Colonic mucosa (tissue), 4 donors: Measurements from ENCODE around the gene PGAP6. TPM values are rescaled to one million over a fixed set of nuclear protein-coding genes. Genes with fewer than 3 reads are reported as not detected.

Experiments used
- DNase-seq: peaks from one replicate; pipeline ENCODE4 v3.0.0-alpha.2; 2020
- H3K27ac ChIP-seq: fragments of 200-600 bp; one replicate; pipeline ENCODE4 v1.8.0; 2021
- H3K27me3 ChIP-seq: fragments of 200-600 bp; one replicate; pipeline ENCODE4 v1.8.0; 2021
- H3K36me3 ChIP-seq: fragments of 200-600 bp; one replicate; pipeline ENCODE4 v1.8.0; 2021
- H3K4me1 ChIP-seq: fragments of 200-600 bp; one replicate; pipeline ENCODE4 v1.8.0; 2021; ENCODE audit warnings: mild to moderate bottlenecking
- H3K4me3 ChIP-seq: fragments of 200-600 bp; one replicate; pipeline ENCODE4 v1.8.0; 2021
- H3K9ac ChIP-seq, 2 donors: one replicate each; pipeline ENCODE4 v1.7.0; 2013; ENCODE audit warnings: control low read depth in 2 of 2, low read depth in 2 of 2, low read length in 2 of 2
- H3K9me3 ChIP-seq: fragments of 200-600 bp; one replicate; pipeline ENCODE4 v1.8.0; 2021
- intact Hi-C: fragments of 100-400 bp; cut with DNase I; formaldehyde crosslinking; loops from one replicate; pipeline ENCODE4 v1.14.1; 2022
- total RNA-seq, 2 donors: library from RNA; stranded (reverse); fragmentation: NEBNext Ultra II Directional in 1 of 2; extraction: Animal tissue kit (Norgen Biotek cat#: 25700) in 1 of 2; gene quantifications; one replicate each; pipeline ENCODE4 v1.2.1, GENCODE V29; 2021
- TF ChIP-seq, protein P1 (sequence below): fragments of 200-600 bp; IDR thresholded peaks from one replicate; pipeline ENCODE4 v1.8.0; 2022; ENCODE audit warnings: antibody characterized with exemption, mild to moderate bottlenecking
- donor health status: healthy.
- donor health status: DM: no; HTN: no; CAD: no.
- donor health status: DM: no; HTN: no; CAD: no.

The PGAP6 gene
- total RNA-seq, 2 donors from 2014 or later, result 99.6 to 102 TPM

DNA sequence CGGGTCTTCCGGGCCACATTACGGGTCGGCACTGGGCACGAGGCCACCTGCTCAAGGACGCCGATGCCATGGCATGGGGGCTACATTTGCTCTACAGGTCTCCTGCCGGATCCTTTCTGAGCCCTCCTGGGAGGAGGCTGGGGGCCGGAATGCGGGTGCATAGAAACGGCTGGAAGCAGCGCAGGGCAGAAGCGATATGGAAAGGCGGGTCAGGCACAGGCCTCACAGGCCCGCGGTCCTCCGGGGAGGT is 57.7 kb downstream of the PGAP6 start:
- Histone ChIP-seq H3K9me3 (no peaks in the 10 kb centered on the region), H3K36me3 (no peaks in the 10 kb centered on the region), H3K27me3 (no peaks in the 10 kb centered on the region), H3K4me1 (peaks cover 28% of the 10 kb centered on the region), H3K4me3 (no peak overlapping the region), H3K27ac (peak overlapping the region; percentile 88), H3K9ac (no peak overlapping the region)
- no peak for DNase-seq
- intact Hi-C loops, result no loop called here
- TF ChIP-seq, protein P1, sequence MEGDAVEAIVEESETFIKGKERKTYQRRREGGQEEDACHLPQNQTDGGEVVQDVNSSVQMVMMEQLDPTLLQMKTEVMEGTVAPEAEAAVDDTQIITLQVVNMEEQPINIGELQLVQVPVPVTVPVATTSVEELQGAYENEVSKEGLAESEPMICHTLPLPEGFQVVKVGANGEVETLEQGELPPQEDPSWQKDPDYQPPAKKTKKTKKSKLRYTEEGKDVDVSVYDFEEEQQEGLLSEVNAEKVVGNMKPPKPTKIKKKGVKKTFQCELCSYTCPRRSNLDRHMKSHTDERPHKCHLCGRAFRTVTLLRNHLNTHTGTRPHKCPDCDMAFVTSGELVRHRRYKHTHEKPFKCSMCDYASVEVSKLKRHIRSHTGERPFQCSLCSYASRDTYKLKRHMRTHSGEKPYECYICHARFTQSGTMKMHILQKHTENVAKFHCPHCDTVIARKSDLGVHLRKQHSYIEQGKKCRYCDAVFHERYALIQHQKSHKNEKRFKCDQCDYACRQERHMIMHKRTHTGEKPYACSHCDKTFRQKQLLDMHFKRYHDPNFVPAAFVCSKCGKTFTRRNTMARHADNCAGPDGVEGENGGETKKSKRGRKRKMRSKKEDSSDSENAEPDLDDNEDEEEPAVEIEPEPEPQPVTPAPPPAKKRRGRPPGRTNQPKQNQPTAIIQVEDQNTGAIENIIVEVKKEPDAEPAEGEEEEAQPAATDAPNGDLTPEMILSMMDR, result no peak

DNA sequence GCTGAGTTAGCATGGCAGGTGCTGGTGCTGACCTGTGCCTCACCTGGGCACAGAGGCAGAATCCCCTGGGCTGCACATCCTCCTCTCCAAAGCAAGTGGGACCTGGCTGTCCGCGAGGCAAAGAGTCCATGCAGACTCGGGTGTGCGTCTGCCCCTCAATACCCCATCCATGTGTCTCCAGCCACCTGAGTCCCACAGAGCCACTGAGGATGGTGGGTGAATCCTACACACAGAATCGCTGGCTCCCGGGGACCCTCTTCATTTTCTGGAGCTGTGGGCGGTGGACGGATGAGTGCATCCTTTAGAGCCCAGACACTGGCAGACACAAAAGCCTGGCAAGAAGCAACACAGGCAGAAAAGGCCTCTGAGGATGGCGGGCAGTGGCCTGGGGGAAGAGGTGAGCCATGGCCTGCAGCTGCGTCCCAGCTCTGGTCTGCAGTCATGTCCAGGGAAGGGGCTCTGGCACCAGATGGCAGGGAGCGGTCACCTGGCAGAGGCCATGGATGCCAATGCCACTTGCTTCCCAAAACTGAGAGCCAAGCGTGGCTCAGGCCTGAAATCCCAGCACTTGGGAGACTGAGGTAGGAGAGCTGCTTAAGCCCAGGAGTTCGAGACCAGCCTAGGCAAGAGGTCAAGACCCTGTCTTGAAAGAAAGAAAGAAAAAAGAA is 59.2 kb downstream of the PGAP6 start:
- TF ChIP-seq, protein P1, result no peak

DNA sequence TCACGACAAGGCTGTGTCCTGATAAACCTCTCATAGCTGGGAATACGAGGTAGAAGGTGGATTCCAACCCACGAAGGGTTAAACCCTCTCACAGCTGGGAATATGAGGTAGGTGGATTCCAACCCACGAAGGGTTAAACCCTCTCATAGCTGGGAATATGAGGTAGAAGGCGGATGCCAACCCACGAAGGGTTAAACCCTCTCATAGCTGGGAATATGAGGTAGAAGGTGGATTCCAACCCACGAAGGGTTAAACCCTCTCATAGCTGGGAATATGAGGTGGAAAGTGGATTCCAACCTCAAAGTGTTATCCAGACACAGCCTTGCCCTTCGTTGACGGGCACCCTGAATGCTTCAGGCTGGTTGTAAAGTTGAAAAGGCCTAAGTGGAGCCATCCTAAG is 60.2 kb downstream of the PGAP6 start:
- H3K27me3 ChIP-seq, result no peaks in the 10 kb centered on the region
- DNase-seq, result no peak
- H3K9ac ChIP-seq, result no peak overlapping the region
- no peak overlapping the region for H3K27ac ChIP-seq
- no peaks in the 10 kb centered on the region for H3K9me3 ChIP-seq
- no peak overlapping the region for H3K4me3 ChIP-seq
- H3K4me1 ChIP-seq, result peaks cover 8% of the 10 kb centered on the region
- no peaks in the 10 kb centered on the region for H3K36me3 ChIP-seq
- intact Hi-C loops, result no loop called here
- TF ChIP-seq, protein P1, result no peak

More for the DNA sequence above, 59.2 kb downstream of the PGAP6 start:
- Histone ChIP-seq H3K9me3 (no peaks in the 10 kb centered on the region), H3K36me3 (no peaks in the 10 kb centered on the region), H3K27me3 (no peaks in the 10 kb centered on the region), H3K4me3 (no peak overlapping the region), H3K9ac (no peak overlapping the region), H3K4me1 (peaks cover 15% of the 10 kb centered on the region), H3K27ac (no peak overlapping the region)
- intact Hi-C loops, result no loop called here
- DNase-seq, result no peak

Other genes starting within 250 kb of the PGAP6 start
- gene NPRL3, start 243.3 kb downstream of the PGAP6 start, total RNA-seq, result 10 to 100 TPM; 13.4 to 26.4 TPM
- 1 to 10 TPM in 1 of 2 donors, not detected in 1; 1.4 TPM for gene HBZ, start 229.3 kb downstream of the PGAP6 start, total RNA-seq
- gene HBM, start 216.0 kb downstream of the PGAP6 start, total RNA-seq, result not detected
- gene HBA2, start 209.1 kb downstream of the PGAP6 start, total RNA-seq, result 10 to 100 TPM in 1 of 2 donors, 1 to 10 TPM in 1; 3.5 to 64.9 TPM
- 10 to 100 TPM in 1 of 2 donors, 1 to 10 TPM in 1; 7.4 to 50.3 TPM for gene HBA1, start 205.3 kb downstream of the PGAP6 start, total RNA-seq
- gene HBQ1, start 201.5 kb downstream of the PGAP6 start, total RNA-seq, result not detected
- gene LUC7L, start 152.5 kb downstream of the PGAP6 start, total RNA-seq, result 10 to 100 TPM; 37.1 to 55.4 TPM
- 100 to 1,000 TPM; 105 to 124 TPM for gene FAM234A, start 147.2 kb downstream of the PGAP6 start, total RNA-seq
- 1 to 10 TPM; 2.9 to 4.0 TPM for gene RGS11, start 106.0 kb downstream of the PGAP6 start, total RNA-seq
- 10 to 100 TPM in 1 of 2 donors, 1 to 10 TPM in 1; 1.8 to 20.0 TPM for gene ARHGDIG, start 101.4 kb downstream of the PGAP6 start, total RNA-seq
- gene PDIA2, start 98.8 kb downstream of the PGAP6 start, total RNA-seq, result 1 to 10 TPM; 1.4 to 2.6 TPM
- gene AXIN1, start 29.3 kb downstream of the PGAP6 start, total RNA-seq, result 10 to 100 TPM; 33.4 to 34.3 TPM
- gene MRPL28, start 11.4 kb downstream of the PGAP6 start, total RNA-seq, result 10 to 100 TPM; 59.4 to 75.4 TPM
- 10 to 100 TPM; 38.3 to 63.6 TPM for gene NME4, start 15.2 kb upstream of the PGAP6 start, total RNA-seq
- gene DECR2, start 19.9 kb upstream of the PGAP6 start, total RNA-seq, result 10 to 100 TPM; 31.3 to 50.2 TPM
- gene RAB11FIP3, start 43.7 kb upstream of the PGAP6 start, total RNA-seq, result 10 to 100 TPM; 20.9 to 22.3 TPM
- 100 to 1,000 TPM in 1 of 2 donors, 10 to 100 TPM in 1; 74.6 to 139 TPM for gene CAPN15, start 145.7 kb upstream of the PGAP6 start, total RNA-seq
- gene PRR35, start 178.4 kb upstream of the PGAP6 start, total RNA-seq, result not detected
- under 1 TPM; 0.32 to 0.35 TPM for gene NHLRC4, start 185.0 kb upstream of the PGAP6 start, total RNA-seq
- 10 to 100 TPM; 25.6 to 59.3 TPM for gene PIGQ, start 188.0 kb upstream of the PGAP6 start, total RNA-seq
- gene RAB40C, start 208.1 kb upstream of the PGAP6 start, total RNA-seq, result 10 to 100 TPM; 34.9 to 38.5 TPM
- 1 to 10 TPM in 1 of 2 donors, under 1 TPM in 1; 0.80 to 1.1 TPM for gene WFIKKN1, start 249.0 kb upstream of the PGAP6 start, total RNA-seq